HUDEP-2 (cell line): ENCODE results near the gene DPEP2.
A peak's percentile ranks its signal among the peaks of the same experiment; 100 is the strongest.

Experiments
- DNase-seq, 76 experiments: peaks; one replicate each; lab custom pipeline; 2025; ENCODE audit not compliant: unreplicated experiment in 76 of 76; lab: John Stamatoyannopoulos, UW

Gene DPEP2

DNA sequence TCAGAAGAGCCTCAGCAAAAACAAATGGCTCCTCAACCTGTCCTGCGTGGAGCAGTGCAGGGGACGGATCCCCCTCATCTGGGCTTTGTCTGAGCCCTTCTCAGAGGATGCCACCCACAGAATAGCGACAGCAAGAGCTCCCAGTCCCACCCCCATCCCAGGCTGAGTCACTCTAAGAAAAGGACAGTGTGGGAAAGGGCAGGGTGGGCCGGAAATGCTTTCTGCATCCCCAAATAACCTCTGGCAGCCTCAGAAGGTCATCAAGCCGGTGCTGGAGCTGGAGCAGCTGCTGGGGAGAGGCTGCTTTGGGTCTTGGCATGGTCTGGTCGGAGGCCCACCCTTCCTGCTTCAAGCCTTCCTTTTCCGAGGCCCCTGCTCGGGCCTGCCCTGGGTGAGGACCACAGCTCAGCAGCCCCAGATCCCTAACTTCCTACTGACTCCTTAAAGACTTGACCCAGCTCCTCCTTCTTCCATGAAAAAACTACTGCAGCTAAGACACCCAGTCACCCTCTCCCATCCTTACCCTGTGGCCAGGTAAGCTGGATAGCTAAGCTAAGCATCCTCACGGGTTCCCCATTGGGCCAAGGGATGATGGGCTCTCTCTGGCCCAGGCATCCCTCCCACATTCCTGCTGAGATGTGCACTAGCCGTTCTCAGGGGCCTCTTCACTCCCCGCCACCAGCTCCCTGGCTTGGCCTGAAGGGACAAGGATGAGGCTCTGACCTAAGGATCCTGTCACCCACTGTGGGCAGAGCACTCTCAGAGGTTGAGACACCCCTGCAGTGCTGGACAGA, 39.6 kb downstream of the DPEP2 start:
- DNase-seq, result no peak

DNA sequence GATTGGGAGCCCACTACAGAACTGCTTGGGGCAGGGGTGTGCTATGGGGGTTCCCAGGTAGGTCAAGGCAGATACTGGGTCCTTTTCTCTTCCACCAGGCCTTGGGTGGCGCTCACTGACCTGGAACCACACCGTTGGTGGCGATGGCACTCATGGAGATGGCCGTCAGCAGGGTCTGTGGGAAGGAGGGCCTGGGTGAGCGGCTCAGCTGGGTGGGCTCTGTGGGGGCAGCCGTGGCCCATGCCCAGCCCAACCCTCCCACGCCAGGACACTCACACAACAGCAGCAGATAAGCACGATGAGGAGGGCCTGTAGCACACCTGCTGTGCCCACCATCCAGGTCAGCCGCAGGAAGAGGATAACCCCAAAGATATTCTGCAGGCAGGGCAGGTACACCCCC, 41.7 kb downstream of the DPEP2 start:
- no peak for DNase-seq

- DNase-seq, result no peak
These were observed 44.7 kb downstream of the DPEP2 start for GRCh38 chr16:67954421-67955196.

- DNase-seq, result no peak
These were observed 45.5 kb downstream of the DPEP2 start for GRCh38 chr16:67953641-67954375.

GRCh38 chr16:67951485-67951884, 47.8 kb downstream of the DPEP2 start:
- no peak for DNase-seq

GRCh38 chr16:67950335-67950843, 48.9 kb downstream of the DPEP2 start:
- no peak for DNase-seq

- no peak for DNase-seq
These were observed 49.6 kb downstream of the DPEP2 start for GRCh38 chr16:67949645-67950044.

DNA sequence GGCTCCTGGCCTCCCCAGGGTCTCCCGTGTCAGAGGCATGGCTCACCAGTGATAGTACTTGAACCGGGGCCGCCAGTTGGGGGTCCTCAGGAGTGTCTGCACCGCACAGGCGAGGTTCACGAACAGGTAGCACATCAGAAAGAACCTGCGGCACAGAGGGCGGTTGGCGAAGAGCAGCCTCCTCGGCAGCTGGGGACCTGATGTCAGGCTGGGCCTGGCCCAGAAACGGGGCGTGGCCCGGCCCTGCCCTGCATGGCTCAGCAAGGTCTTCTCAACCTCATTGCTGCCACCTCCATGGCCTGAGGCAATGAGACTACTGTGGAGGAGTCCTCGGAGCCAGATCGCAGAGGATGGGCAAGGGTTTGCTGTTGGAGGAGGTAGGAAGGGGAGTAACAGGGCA, 51.3 kb downstream of the DPEP2 start:
- DNase-seq, result peak in 12 of 76 experiments; percentile 8 to 40 (median 18)

GRCh38 chr16:67946966-67947558, 52.2 kb downstream of the DPEP2 start:
- no peak for DNase-seq

GRCh38 chr16:67946128-67946569, 53.1 kb downstream of the DPEP2 start:
- no peak for DNase-seq

DNA sequence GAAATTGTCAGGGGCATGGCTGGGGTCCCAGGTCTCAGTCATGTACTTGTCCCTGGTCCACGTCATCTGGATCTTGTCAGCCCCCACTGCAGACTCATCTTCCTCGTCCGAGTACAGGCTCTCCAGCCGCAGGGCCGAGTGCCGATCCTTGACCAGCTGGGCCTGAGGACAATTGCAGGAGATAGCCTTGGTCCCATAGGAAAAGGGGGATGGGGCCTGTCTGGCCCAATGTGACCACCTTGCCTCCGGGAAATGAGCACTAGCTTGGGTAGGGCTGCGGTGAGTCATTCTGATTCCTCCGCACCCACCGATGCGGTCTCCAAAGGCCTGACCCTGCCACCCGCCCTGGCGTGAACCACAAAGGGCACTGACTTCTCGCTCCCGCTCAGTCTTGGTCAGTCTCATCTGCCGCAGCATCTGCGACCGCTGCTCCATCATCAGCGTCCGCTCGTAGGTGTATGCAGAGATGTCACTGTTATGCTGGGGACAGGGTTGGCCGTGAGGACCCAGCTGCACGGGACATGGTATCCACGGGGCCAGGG, 53.8 kb downstream of the DPEP2 start:
- DNase-seq, result no peak

DNA sequence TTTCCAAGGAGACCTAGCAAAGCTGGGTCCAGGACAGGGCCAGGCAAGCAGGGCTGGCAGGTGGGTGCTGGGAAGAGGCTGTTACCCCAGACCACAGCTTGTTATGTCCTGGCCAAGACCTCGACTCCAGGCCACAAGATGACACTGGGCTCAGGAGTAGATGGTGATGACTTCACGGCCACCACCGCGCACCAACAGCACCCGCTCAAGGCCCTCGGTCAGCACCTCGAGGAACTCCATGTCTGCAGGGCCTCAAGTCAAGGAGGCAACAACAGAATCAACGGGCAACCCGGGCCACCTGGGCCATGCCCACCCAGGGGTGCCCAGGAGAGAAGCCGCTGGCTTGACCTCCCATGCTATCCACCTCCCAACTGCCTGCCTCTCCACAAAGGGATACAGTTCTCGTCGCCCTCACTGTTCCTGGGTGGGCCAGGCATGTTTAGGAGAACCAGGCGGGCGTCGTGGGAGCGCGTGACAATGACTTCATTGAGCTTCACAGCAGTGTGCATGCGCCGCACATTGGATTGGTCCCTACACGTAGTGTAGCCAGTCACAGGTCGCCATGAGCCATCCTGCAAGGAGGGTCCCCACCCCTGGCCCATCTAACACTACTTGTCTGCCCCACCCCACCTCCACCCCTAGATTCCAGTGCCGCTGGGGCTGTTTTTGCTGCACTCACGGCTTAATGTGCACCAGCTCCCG, 54.4 kb downstream of the DPEP2 start:
- DNase-seq, result no peak

- DNase-seq, result peak in 13 of 76 experiments; percentile 11 to 69 (median 50)
These were observed 55.4 kb downstream of the DPEP2 start, which contains the start of gene LCAT for GRCh38 chr16:67943619-67944504. Gene LCAT, minus strand, starts transcription at chr16:67944120. Its CDS starts 19 bp downstream, at chr16:67944101.

GRCh38 chr16:67943256-67943618, 56.0 kb downstream of the DPEP2 start:
- DNase-seq, result no peak

DNA sequence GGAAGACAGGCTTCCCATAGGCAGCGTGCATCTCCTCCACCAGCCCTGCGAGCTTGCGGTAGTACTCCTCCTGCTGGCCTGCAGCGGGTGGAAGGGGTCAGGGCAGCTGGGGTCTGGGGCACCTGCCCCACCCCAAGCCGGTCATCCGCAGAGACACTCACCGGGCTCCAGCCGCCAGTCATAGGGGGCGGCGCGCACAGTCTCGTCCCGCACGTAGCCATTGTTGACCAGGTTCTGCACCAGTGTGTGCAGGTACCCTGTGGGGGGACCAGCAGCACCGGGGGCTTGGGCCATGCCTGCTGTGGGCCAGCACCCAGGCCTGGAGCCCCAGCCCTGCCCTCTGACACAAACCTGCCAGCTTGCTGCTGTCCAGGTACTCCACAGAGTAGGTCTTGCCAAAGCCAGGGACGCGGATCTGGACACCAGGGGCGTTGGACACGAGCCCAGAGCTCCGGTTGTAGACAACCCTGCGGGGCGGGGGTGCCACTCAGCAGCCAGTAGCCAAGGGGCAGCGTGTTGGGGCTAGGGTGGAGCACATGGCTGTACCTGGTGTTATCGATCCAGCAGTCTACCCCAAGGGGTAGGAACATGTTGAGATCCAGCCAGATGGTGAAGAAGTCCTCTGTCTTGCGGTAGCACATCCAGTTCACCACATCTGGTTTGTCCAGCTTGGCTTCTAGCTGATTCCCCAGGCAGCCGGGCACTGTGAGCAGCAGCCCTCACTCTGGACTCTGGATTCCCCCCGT, 56.6 kb downstream of the DPEP2 start:
- no peak for DNase-seq

DNA sequence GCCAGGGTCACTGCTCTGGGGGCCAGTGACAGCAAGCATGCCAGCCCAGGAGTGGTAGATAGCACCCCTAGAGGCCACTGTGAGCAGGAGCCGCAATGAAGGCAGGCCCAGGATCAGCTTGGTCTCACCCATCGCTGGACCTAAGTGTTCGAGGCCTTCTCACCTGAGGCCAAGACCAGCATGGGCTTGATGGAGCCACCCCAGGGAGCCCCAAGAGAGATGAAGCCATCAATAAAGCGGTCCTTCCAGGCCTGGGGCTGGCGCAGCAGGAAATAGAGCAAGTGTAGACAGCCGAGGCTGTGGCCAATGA, 57.1 kb downstream of the DPEP2 start:
- DNase-seq, result peak in 36 of 76 experiments; percentile 10 to 65 (median 28)

DNA sequence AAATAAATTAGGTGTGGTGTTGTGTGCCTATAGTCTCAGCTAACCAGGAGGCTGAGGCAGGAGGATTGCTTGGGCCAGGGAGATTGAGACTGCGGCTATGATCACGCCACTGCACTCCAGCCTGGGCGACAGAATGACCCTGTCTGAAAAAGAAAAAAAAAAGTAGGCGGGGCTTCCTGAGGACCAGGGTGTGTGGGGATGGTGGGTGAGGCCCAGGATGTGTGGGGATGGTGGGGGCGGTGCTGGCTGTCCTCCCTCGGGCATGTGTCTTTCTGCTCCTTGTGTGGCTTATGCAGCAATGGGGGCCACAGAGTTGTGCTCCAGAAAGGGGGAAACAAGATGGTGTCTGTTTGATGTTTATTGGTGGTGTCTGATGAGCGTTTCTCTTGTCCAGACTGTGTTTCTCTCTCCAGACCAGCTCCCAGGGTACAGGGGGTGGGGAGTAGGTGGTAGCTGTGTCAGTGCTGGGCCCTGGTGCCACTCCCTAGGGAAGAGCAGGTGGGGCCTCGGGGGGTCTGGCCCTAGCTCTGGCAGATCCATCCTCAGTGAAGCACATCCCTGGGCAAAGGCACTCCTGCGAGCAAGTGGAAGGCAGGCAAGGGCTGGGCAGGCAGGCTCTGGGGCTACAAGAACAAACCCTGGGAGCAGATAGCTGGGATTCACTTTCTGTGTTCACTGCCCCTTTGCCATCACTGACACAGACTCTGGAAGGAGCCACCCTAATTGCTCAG, 57.6 kb downstream of the DPEP2 start:
- peak in 10 of 76 experiments; percentile 9 to 41 (median 18) for DNase-seq
